Middle frontal gyrus (tissue), 1 donor: Measurements from ENCODE around the gene PSG6.
"Not testable (repeated sequence)": the region's sequence is repeated elsewhere in the genome, so short reads cannot be mapped to it uniquely, and the experiment has no call there.

ENCODE experiments used
- DNase-seq: peaks from one replicate; pipeline ENCODE4 v3.0.0-alpha.2; 2015; ENCODE audit warnings: low spot score; ENCODE audit errors: extremely low spot score

PSG6 gene

GRCh38 chr19:42853231-42853630 is 64.5 kb downstream of the PSG6 start:
- DNase-seq = not testable (repeated sequence)

GRCh38 chr19:42852821-42853220 is 64.9 kb downstream of the PSG6 start:
- DNase-seq = not testable (repeated sequence)
